ENCODE measurements around the gene SLCO2B1.

SLCO2B1 gene

DNA sequence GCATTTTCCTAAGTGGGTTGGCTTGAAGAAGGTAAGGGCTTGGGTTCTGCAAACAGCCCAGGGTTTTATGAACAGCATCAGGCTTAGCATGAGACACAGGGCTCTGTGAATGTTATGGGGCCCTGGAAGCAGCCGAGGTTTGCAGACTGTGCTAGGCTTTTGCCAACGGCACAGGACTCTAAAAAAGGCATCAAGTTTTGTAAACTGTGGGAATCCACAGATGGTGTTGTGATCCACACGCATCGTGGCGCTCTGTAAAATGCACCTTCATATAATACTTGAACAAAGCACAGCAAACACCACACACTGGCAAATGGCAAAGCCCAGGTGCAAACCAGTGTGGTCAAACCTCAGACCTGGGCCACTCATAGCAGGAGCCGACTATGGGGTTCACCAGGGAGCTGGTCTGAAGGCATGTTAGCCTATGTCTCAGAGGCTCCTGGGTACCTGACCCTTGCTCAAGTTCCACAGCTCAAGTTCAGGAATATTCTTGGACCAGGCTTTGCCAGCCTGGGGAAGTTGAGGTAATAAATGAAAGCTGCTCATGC lies 2.4 kb upstream of the SLCO2B1 start:
- no peak overlapping the region for H3K4me3 ChIP-seq (ENCODE audit: low read depth, low read length)
- TF ChIP-seq, protein P1, sequence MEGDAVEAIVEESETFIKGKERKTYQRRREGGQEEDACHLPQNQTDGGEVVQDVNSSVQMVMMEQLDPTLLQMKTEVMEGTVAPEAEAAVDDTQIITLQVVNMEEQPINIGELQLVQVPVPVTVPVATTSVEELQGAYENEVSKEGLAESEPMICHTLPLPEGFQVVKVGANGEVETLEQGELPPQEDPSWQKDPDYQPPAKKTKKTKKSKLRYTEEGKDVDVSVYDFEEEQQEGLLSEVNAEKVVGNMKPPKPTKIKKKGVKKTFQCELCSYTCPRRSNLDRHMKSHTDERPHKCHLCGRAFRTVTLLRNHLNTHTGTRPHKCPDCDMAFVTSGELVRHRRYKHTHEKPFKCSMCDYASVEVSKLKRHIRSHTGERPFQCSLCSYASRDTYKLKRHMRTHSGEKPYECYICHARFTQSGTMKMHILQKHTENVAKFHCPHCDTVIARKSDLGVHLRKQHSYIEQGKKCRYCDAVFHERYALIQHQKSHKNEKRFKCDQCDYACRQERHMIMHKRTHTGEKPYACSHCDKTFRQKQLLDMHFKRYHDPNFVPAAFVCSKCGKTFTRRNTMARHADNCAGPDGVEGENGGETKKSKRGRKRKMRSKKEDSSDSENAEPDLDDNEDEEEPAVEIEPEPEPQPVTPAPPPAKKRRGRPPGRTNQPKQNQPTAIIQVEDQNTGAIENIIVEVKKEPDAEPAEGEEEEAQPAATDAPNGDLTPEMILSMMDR (conservative IDR thresholded peaks at IDR 0.05; ENCODE audit: low read depth, low read length), result no peak
- no peak for DNase-seq (ENCODE audit: low read depth)

DNA sequence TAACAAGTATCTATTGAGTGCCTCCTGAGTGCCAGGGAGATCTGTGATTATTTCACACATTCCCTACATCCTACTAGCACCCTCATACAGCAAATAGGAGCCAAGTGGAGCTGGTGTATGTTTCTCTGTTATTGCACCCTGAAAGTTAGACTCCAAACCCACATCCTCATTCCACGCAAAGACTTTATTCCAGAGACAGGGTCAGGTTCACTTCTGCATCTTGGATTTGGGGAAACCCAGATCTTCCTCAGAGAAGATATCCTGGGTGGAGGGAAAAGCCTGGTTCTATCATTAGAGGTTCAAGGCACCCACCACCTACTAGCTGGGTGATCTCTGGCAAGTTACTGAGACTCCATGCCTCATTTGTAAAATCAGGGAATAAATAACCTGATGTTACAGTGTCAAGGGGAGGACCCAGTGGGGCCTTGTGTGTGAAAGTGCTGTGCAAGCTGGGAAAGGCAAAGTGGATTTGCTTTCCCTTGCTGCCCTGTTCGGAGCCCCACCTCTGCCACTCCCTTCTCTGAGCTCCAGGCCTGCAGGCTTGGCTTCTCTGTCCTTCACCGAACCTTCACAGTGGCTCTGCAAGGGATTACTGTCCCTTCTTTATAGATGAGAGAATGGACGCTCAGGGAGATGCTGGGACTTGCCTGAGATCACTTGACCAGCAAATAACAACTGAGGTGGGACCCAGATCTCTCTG lies 991 bp upstream of the SLCO2B1 start:
- DNase-seq (ENCODE audit: low read depth), result no peak
- no peak overlapping the region for H3K4me3 ChIP-seq (ENCODE audit: low read depth, low read length)
- TF ChIP-seq, protein P1 (conservative IDR thresholded peaks at IDR 0.05; ENCODE audit: low read depth, low read length), result no peak

DNA sequence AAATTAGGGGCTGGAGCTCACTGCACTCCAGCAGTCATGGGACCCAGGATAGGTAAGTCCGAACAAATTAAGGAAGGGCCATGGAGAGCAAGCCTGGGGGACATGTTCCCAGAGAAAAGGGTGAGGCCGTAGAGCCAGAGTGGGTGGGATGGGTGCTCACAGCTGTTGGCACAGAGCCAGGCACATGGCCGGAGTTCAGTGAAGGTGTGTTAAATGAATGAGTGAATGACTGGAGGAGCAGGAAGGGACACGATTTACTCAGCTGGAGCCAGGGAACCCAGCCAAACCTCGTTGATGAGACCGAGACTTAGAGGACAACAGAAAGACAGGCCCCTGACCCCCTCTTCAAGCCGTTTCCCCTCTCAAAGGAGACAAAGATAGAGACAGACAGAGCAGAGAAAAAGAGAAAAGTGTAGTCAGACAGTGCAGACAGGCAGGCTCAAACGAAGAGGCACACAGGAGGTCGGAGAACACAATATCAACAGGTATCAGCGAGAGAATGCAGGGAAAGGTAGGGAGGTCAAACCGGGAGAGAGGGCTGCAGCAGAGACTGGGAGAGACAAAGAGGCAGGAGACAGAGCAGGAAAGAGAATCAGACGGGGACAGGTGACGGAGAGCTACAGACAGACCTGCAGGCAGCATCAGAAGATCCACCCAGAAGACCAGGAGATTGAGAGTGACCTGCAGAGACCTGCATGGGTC lies 590 bp downstream of the SLCO2B1 start:
- DNase-seq (ENCODE audit: low read depth), result no peak
- TF ChIP-seq, protein P1 (conservative IDR thresholded peaks at IDR 0.05; ENCODE audit: low read depth, low read length), result no peak
- H3K4me3 ChIP-seq (ENCODE audit: low read depth, low read length), result no peak overlapping the region

DNA sequence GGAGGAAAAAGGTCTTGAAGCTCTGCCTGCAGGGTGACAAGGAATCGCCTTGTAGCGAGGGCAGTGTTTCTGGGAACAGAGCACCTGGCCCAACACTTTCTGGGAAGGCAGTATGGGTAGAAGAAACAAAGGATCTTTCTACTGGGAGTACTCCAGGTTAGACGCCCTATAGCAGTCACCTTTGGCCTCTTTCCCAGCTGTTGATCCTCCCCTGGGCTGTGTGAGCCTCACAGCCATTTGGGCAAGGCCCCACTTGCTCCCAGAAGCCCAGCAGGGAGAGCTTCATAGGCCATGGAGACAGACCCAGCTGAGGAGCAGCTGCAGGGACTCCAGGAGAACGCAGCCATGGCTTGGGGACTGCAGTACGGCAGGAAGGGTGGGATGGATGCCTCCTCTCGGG lies 1.2 kb downstream of the SLCO2B1 start:
- TF ChIP-seq, protein P1 (conservative IDR thresholded peaks at IDR 0.05; ENCODE audit: low read depth, low read length), result no peak

DNA sequence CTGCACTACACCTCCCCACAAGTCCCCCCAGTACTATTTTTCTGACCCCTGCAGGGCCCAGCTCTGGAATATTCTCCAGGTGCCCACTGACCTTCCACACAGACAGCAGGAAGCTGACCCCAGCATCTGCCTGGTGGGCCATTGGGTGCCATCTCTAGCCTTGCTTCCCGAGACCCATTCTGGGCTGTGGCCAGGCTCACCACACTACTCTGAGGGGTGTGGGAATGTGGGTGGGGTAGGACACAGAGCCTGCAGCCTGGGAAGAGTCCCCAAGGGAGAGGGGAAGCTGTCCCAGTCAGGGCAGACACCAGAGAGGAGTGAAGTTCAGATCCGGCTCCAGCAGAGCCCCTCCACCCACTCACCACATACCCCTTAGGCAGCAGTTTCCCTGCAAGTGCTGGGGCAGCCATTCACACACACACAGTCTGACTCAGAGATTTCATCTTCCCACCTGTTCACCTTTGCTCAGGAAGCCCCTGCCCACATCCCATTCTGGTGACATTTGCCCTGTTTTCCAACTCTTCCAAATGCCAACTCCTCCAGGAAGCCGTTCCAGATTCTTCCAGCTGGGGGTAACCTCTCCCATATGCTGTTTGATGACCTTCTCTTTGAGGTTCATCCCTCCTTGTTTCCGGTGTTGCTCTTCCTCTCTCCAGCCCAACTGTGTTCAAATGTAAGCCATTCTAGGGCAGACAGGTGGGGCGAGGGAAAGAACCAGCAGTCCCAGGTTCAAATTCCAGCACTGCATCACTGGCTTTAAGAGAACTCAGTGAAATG lies 1.9 kb downstream of the SLCO2B1 start:
- DNase-seq (ENCODE audit: low read depth), result no peak
- H3K4me3 ChIP-seq (ENCODE audit: low read depth, low read length), result no peak overlapping the region
- TF ChIP-seq, protein P1 (conservative IDR thresholded peaks at IDR 0.05; ENCODE audit: low read depth, low read length), result no peak

More for the DNA sequence above, 1.2 kb downstream of the SLCO2B1 start:
- H3K4me3 ChIP-seq (ENCODE audit: low read depth, low read length), result no peak overlapping the region
- no peak for DNase-seq (ENCODE audit: low read depth)

DNA sequence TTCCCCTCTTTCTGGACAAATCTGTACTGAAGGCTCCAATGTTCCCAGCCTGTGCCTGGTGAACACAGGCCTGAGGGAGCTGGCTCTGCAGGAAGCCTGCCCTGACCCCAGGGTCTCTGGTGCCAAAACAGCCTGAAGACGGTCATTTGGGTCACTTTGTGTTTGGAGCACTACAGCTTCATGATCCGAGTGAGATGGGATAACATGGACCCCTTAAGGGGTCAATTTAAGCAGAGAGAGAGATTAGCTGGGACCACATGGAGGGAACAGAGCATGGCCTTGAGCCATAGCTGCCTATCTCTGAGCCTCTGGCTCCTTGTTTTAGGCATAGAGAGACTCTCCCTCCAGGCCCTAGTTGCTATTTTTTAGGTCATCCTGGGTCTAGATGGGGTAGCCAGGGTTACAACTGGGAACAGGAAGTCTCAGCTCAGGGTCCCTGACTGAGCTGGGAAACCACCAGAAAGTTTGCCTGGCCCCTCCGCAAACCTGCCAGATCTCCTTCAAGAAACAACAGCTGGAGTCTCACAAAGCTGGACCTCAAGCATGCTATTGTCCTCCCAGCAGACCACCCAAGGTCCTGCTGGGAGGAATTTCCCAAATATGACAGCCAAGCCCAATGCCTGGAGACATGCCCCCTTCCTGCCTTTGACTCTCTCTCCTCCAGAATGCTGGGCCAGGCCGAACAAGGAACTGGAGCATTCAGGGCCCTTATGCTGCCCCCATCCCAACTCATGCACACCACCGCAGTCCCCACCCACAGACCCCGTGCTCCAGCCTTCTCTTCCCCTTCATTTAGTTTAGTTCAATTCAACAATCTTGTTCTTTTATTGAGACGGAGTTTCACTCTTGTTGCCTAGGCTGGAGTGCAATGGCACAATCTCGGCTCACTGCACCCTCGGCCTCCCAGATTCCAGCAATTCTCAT lies 4.0 kb downstream of the SLCO2B1 start:
- TF ChIP-seq, protein P1 (conservative IDR thresholded peaks at IDR 0.05; ENCODE audit: low read depth, low read length), result no peak
- no peak overlapping the region for H3K4me3 ChIP-seq (ENCODE audit: low read depth, low read length)
- no peak for DNase-seq (ENCODE audit: low read depth)

Measured in choroid plexus epithelial cell (primary cell).